Body of pancreas (tissue), 4 donors: ENCODE measurements around the gene PIEZO1.

Source experiments
- CTCF ChIP-seq, 7 experiments: fragments of 450-650 bp in 4 of 7; fragments of 200-600 bp in 3 of 7; sonication (generic) in 3 of 7; IDR thresholded peaks; one replicate each; pipeline ENCODE4 v1.5.1; 2016 to 2019; ENCODE audit warnings: antibody characterized with exemption in 7 of 7
- POLR2A ChIP-seq, 3 donors: fragments of 450-650 bp; IDR thresholded peaks; one replicate each; pipeline ENCODE4 v1.6.1; 2016; ENCODE audit warnings: antibody characterized with exemption in 3 of 3, mild to moderate bottlenecking in 2 of 3

DNA sequence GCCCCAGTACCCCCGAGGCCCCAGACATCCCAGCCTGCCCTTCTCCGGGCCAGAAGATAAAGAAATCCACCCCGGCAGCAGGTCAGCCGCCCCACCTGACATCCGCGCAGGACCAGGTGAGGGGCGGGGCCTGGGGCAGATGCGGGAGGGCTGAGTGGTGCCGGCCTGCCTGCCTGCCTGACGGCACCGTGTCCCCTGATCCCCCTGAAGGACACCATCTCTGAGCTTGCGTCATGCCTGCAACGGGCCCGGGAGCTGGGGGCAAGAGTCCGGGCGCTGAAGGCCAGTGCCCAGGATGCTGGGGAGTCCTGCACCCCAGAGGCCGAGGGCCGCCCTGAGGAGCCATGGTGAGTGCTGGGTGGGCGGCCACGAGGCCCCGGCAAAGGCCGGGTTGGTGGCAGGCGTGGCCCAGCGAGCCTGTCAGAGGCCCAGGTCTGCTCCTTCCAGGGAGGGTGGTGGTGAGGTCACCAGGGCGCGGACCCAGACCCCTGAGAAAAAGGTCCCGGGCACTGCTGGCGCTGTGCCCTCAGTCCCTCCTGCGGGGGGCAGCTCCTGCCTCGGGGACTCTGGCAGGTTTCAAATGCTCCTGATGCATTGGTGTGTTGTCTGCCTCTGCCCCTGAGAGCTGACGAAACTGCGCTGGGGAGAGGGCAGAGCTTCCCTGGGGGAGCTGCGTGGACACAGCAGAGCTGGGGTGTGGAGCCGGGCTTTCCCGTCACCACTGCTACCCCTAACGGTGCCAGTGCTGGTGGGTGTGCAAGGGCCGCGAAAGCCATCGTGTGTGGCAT is 19.7 kb upstream of the PIEZO1 start:
- no peak for TF ChIP-seq CTCF (IDR thresholded peaks at IDR 0.05)
- TF ChIP-seq POLR2A (IDR thresholded peaks at IDR 0.05), result no peak
